ENCODE results near the gene CHRD. TPM values are rescaled to one million over a fixed set of nuclear protein-coding genes. Genes with fewer than 3 reads are reported as not detected.
"Not testable (repeated sequence)": the region's sequence is repeated elsewhere in the genome, so short reads cannot be mapped to it uniquely, and the experiment has no call there.

CHRD gene
- total and polyA plus RNA-seq, 10 donors, result 5.2 to 26.5 (median 14.9) TPM

DNA sequence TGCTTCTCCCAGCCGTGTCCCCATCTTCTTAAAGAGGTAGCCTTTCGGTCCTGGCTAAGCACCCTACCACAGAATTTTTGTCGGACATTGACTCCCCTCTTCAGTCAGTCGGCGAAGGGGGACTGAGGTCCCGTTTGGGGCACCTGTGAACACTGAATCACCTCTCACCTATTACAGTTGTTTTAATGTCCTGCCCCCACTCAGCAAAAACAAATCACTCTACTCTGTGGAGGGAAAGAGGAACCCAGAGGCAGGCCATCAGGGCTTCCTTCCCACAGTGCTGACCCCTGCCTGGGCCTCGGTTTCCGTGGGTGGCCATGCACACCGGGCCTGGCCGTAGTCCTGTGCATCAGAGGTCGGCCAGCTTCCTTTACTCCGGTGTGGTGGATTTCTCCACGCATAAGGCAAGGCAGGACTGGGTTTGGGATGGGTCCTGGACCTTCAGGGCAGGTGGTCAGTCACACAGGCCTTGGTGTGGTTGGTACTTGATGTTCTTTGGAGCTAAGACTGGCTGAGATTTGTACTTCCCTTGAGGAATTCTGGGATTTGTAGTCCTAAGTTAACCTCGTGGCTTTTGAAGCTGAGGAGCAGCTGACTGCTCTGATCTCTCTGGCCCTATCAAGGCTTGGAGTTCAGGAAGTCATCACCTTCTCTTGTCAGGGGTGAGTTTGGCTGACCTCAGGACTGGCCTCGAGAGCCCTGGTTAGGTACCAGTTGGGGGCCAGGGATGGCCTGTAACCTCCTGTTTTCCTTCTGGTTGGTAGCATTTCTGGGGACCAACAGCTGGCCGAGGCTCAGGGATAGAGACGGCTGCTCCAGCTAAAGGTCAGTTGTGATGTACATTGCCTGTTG is 43.1 kb upstream of the CHRD start:
- Histone ChIP-seq H3K4me1 (peaks cover 8 to 74% (median 40%) of the 10 kb centered on the region in 6 donors), H3K36me3 (peaks cover 3 to 49% (median 36%) of the 10 kb centered on the region in 6 donors), H3K4me3 (peak overlapping the region; percentile 59 to 83 (median 75)), H3K27me3 (replicated peaks in 1 of 7) (peaks cover 0 to 5% (median 0%) of the 10 kb centered on the region in 7 donors), H3K9me3 (no peaks in the 10 kb centered on the region), H3K27ac (peak overlapping the region; percentile 83 to 95 (median 89))
- peak in 2 of 3 donors; percentile 3 to 17 for TF ChIP-seq POLR2AphosphoS5 (IDR thresholded peaks at IDR 0.05)
- no peak for TF ChIP-seq POLR2A (IDR thresholded peaks at IDR 0.05)
- no peak for DNase-seq
- intact Hi-C loops (cut with DNase I; ENCODE audit: low total_unique reads), result no loop called here
- 21 to 30% (median 25%) methylated on average over 12 to 17 of the region's 17 CpGs for WGBS, 5 donors

DNA sequence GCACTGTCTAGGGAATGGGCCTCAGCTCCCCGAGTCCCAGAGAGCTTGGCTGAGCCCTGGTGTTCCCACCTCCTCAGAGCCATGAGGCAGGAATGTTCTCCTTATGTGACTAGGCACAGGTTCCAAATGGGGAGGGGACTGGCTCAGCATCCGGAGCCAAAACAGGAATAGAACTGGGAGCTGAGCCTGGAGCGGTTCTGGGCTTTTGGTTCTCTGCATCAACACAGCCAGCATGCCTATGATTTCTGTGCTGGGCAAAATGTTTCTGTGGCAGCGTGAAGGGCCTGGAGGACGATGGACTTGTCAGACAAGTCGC is 42.5 kb upstream of the CHRD start, which contains the start of gene FAM131A:
Gene FAM131A (plus strand): TSS at position 202 of the 316 bp plus-strand sequence. CDS start 31 bp downstream, at position 233.
- peaks cover 0 to 5% (median 0%) of the 10 kb centered on the region in 7 donors for H3K27me3 ChIP-seq (replicated peaks in 1 of 7)
- H3K36me3 ChIP-seq, result peaks cover 3 to 49% (median 36%) of the 10 kb centered on the region in 6 donors
- TF ChIP-seq, protein P1, sequence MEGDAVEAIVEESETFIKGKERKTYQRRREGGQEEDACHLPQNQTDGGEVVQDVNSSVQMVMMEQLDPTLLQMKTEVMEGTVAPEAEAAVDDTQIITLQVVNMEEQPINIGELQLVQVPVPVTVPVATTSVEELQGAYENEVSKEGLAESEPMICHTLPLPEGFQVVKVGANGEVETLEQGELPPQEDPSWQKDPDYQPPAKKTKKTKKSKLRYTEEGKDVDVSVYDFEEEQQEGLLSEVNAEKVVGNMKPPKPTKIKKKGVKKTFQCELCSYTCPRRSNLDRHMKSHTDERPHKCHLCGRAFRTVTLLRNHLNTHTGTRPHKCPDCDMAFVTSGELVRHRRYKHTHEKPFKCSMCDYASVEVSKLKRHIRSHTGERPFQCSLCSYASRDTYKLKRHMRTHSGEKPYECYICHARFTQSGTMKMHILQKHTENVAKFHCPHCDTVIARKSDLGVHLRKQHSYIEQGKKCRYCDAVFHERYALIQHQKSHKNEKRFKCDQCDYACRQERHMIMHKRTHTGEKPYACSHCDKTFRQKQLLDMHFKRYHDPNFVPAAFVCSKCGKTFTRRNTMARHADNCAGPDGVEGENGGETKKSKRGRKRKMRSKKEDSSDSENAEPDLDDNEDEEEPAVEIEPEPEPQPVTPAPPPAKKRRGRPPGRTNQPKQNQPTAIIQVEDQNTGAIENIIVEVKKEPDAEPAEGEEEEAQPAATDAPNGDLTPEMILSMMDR (IDR thresholded peaks at IDR 0.05 in 8 of 11, conservative IDR thresholded peaks at IDR 0.05 in 3 of 11), result no peak
- intact Hi-C loops (cut with DNase I; ENCODE audit: low total_unique reads), result no loop called here
- DNase-seq, result no peak
- peak within 1 kb of the TSS; percentile 83 to 95 (median 89) for H3K27ac ChIP-seq
- no peaks in the 10 kb centered on the region for H3K9me3 ChIP-seq
- peak within 1 kb of the TSS; percentile 59 to 83 (median 75) for H3K4me3 ChIP-seq
- 85 to 99% (median 90%) methylated on average over 5 to 6 of the region's 6 CpGs for WGBS, 5 donors
- H3K4me1 ChIP-seq, result peaks cover 8 to 68% (median 35%) of the 10 kb centered on the region in 6 donors

DNA sequence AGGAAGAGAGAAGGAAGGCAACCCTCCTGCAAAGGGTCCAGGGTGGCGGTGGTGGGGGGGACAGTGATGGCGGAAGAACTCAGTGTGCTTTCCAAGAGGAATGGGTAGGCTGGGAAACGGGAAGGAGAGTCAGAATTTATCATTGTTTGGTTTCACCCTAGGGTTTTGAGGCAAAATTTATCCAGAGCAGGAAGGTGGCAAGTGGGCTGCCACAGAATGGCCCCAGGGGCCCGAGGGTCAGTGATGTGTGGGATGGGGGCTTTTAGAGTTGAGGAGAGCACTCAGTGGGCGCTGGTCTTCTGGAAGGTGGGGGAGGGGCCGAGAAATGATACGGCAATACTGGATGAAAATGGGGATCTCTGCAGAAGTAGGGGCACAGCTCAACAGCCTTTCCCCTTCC is 41.9 kb upstream of the CHRD start:
- Histone ChIP-seq H3K9me3 (no peaks in the 10 kb centered on the region), H3K4me1 (peaks cover 8 to 64% (median 33%) of the 10 kb centered on the region in 6 donors), H3K27me3 (replicated peaks in 1 of 7) (peaks cover 0 to 5% (median 0%) of the 10 kb centered on the region in 7 donors), H3K4me3 (peak overlapping the region in 1 of 8 donors; percentile 39), H3K27ac (peak overlapping the region in 5 of 8 donors; percentile 7 to 49 (median 11)), H3K36me3 (peaks cover 0 to 49% (median 36%) of the 10 kb centered on the region in 6 donors)
- no peak for TF ChIP-seq POLR2A (IDR thresholded peaks at IDR 0.05)
- no peak for TF ChIP-seq POLR2AphosphoS5 (IDR thresholded peaks at IDR 0.05)
- no peak for DNase-seq
- 75 to 87% (median 84%) methylated on average over 7 of the region's 7 CpGs for WGBS, 5 donors
- intact Hi-C loops (cut with DNase I; ENCODE audit: low total_unique reads), result no loop called here

DNA sequence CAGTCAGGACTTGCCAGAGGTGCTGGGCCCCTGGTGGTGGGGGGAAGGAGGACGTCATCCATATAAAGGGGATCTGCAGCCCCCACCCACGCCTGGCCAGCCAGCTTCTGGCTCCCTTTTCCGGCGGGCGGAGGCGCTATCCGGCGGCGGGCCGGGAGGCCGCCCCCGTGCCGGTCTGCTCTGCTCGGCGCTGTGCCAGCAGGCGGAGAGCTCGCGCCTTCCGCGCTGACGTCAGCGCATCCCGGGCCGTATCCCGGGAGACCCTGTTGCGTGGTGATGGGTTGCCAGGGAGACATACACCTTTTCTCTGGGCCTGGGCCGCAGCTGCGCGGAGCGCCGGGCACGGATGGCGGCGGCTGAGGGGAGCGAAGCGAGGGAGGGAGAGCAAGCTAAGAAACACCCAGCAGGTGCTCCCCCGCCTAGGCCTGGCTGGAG is 41.3 kb upstream of the CHRD start:
- peaks cover 0 to 5% (median 0%) of the 10 kb centered on the region in 7 donors for H3K27me3 ChIP-seq (replicated peaks in 1 of 7)
- peaks cover 0 to 49% (median 33%) of the 10 kb centered on the region in 6 donors for H3K36me3 ChIP-seq
- H3K9me3 ChIP-seq, result no peaks in the 10 kb centered on the region
- peaks cover 8 to 61% (median 33%) of the 10 kb centered on the region in 6 donors for H3K4me1 ChIP-seq
- peak overlapping the region in 5 of 8 donors; percentile 7 to 49 (median 11) for H3K27ac ChIP-seq
- TF ChIP-seq POLR2A (IDR thresholded peaks at IDR 0.05) (no peak), POLR2AphosphoS5 (IDR thresholded peaks at IDR 0.05) (peak in 1 of 3 donors; percentile 66)
- TF ChIP-seq, protein P1 (IDR thresholded peaks at IDR 0.05 in 8 of 11, conservative IDR thresholded peaks at IDR 0.05 in 3 of 11), result peak in 1 of 11 experiments; percentile 15
- intact Hi-C loops (cut with DNase I; ENCODE audit: low total_unique reads), result no loop called here
- DNase-seq, result no peak
- H3K4me3 ChIP-seq, result peak overlapping the region in 1 of 8 donors; percentile 39
- 16 to 65% (median 39%) methylated on average over 20 to 37 of the region's 37 CpGs for WGBS, 5 donors

DNA sequence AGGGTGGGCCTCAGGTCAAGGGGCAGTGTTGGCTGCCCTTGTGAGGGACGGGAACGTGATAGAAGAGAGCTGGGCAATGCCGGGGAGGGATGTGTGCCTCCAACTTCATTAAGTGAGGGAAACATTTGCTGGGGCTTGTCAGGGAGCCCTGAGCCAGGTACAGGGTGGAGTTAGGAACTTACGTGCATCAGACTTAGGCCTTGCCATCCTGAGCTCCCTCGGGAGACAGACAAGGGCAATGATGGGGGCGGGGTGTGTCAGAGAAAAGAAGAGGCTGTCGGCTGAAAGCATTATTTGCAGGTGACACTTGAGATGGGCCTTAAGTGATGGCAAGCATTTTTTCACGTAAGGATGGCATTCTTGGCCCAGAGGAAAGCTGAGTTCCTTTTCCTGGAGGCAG is 40.9 kb upstream of the CHRD start:
- Histone ChIP-seq H3K36me3 (peaks cover 0 to 49% (median 28%) of the 10 kb centered on the region in 6 donors), H3K27me3 (replicated peaks in 1 of 7) (peaks cover 0 to 5% (median 0%) of the 10 kb centered on the region in 7 donors), H3K4me3 (peak overlapping the region in 1 of 8 donors; percentile 39), H3K9me3 (no peaks in the 10 kb centered on the region), H3K4me1 (peaks cover 8 to 56% (median 31%) of the 10 kb centered on the region in 6 donors), H3K27ac (peak overlapping the region in 1 of 8 donors; percentile 49)
- TF ChIP-seq, protein P1 (IDR thresholded peaks at IDR 0.05 in 8 of 11, conservative IDR thresholded peaks at IDR 0.05 in 3 of 11), result no peak
- TF ChIP-seq POLR2AphosphoS5 (IDR thresholded peaks at IDR 0.05), result no peak
- TF ChIP-seq POLR2A (IDR thresholded peaks at IDR 0.05), result no peak
- no peak for DNase-seq
- 76 to 87% (median 82%) methylated on average over 8 of the region's 8 CpGs for WGBS, 5 donors
- intact Hi-C loops (cut with DNase I; ENCODE audit: low total_unique reads), result no loop called here

DNA sequence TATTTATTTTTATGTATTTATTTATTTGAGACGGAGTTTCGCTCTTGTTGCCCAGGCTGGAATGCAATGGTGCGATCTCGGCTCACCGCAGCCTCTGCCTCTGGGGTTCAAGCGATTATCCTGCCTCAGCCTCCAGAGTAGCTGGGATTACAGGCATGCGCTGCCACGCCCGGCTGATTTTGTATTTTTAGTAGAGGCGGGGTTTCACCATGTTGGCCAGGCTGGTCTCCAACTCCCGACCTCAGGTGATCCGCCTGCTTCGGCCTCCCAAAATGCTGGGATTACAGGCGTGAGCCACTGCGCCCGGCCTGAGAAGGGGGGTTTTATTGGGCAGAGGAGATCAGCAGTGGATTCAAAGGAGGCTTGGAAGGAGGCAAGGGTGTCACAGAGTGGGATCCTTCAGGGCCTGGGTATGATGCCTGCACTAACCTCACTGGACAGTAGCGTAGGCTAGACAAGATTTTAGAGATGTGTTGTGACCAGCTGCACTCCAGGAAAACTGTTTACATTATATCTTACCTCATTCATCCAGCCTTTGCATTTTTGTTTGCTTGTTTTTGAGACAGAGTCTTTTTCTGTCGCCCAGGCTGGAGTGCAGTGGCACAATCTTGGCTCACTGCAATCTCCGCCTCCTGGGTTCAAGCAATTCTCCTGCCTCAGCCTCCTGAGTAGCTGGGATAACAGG is 40.3 kb upstream of the CHRD start:
- Histone ChIP-seq H3K4me1 (peaks cover 8 to 50% (median 30%) of the 10 kb centered on the region in 6 donors), H3K36me3 (peaks cover 0 to 49% (median 26%) of the 10 kb centered on the region in 6 donors)
- H3K27me3 ChIP-seq (replicated peaks in 1 of 7); H3K27ac ChIP-seq; H3K9me3 ChIP-seq; intact Hi-C loops (cut with DNase I; ENCODE audit: low total_unique reads); H3K4me3 ChIP-seq; DNase-seq: not testable (repeated sequence)
- 95 to 97% (median 97%) methylated on average over 19 of the region's 19 CpGs for WGBS, 5 donors
